Ureter (tissue), 1 donor: Measurements from ENCODE around the gene PSMG2. TPM values are rescaled to one million over a fixed set of nuclear protein-coding genes. Genes with fewer than 3 reads are reported as not detected.

Experiments
- DNase-seq: peaks from one replicate; pipeline ENCODE4 v3.0.0-alpha.2; 2020; ENCODE audit warnings: low spot score
- total RNA-seq: library from RNA; stranded (reverse); gene quantifications from one replicate; pipeline ENCODE4 v1.2.4, GENCODE V29; 2023
- donor health status: DM: yes; HTN: yes; CAD: no.

PSMG2 gene
- total RNA-seq, 1 donor from 2014 or later: 70.8 TPM

GRCh38 chr18:12765586-12765985 is 62.7 kb downstream of the PSMG2 start:
- DNase-seq: no peak

GRCh38 chr18:12766986-12767433 is 64.2 kb downstream of the PSMG2 start:
- no peak for DNase-seq

DNA sequence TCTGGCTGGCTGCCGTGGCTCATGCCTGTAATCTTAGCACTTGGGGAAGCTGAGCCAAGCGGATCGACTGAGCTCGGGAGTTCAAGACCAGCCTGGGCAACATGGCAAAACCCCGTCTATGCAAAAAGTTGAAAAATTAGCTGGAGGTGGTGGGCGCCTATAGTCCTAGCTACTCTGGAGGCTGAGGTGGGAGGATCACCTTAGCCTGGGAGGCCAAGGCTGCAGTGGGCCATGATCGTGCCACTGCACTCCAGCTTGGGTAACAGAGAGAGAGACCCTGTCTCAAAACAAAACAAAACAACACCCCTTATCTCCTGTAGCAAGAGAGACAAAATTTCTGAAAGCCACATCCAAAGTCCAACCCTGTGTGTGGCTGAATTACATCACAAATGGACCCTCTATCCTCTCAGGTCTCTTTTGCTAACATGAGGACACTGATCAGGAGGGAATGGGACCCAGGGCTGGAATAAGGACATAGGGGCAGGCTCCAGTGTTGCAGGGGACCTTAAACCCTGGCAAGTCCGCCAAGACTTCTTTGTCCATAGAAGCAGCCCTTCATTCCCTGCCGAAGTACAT is 64.8 kb downstream of the PSMG2 start:
- DNase-seq: no peak

DNA sequence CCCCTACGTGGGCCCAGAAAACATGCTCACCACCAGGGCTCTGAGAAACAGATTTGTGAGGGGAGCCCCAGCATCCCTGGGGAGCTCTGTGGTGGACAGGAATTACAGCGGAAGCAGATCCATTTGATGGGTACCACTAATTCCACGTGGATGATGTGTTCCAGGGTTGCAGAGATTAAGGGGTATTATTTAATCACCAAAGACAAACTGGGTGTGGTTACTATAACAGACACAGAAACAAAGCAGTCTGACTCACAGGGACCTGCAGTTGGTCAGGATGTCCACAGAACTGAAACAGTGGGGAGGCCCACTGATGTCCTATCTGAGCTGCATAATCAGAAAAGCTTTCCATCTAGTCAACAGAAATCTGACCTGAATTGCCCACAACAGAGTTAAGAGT is 65.8 kb downstream of the PSMG2 start:
- no peak for DNase-seq

GRCh38 chr18:12769136-12769535 is 66.3 kb downstream of the PSMG2 start:
- DNase-seq: no peak

- no peak for DNase-seq
Measured at GRCh38 chr18:12769644-12770440, 67.0 kb downstream of the PSMG2 start.

- DNase-seq: peak; percentile 59
Measured at GRCh38 chr18:12770469-12771219, 67.8 kb downstream of the PSMG2 start.

GRCh38 chr18:12772111-12772510 is 69.3 kb downstream of the PSMG2 start:
- DNase-seq: no peak

DNA sequence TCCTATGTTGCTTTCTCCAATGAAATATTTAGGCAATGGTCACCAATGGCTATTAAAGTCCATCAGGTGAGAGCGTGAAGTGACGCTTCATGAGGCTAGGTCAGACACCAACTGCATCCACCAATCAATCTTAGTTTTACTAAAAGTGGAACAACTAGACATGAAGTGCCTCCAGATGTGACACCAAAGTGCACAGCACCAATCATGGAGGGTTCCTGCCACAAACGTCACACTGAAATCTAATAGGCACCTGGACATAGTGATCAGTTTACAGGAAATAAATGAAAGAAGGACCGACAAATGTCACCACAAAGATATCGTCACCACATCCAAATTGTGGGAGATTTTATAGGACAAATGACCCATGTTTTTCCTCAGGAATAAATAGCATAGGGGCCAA is 70.5 kb downstream of the PSMG2 start:
- DNase-seq: no peak

DNA sequence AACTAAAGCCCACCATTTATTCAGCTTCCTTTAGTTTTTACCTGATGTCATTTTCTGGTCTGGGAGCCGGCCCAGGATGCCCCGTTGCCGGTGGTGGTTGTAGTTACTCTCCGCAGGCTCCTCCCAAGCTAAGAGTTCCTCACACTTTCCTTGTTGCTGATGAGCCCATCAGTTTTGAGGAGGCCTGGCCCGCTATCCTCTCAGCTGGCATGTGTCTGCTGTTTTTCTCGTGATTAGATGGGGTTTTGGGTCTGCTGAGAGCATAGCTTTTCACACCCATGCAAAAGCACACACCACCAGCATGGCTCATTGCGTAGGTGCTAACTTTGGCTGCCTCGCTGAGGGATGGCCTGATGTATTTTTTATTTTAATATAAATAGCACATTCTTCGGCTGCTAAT is 72.1 kb downstream of the PSMG2 start:
- DNase-seq: no peak

Other genes starting within 250 kb of the PSMG2 start
- 28.1 TPM for gene SPIRE1, start 44.9 kb upstream of the PSMG2 start, total RNA-seq
- gene CEP76, start 319 bp upstream of the PSMG2 start, total RNA-seq: 7.9 TPM
- gene PTPN2, start 181.2 kb downstream of the PSMG2 start, total RNA-seq: 47.8 TPM
- 53.1 TPM for gene SEH1L, start 245.0 kb downstream of the PSMG2 start, total RNA-seq